Posterior vena cava (tissue), 2 donors: ENCODE results near the gene NDRG4. TPM values are rescaled to one million over a fixed set of nuclear protein-coding genes. Genes with fewer than 3 reads are reported as not detected.

Experiments used
- total RNA-seq, 2 donors: library from RNA; stranded (reverse); fragmentation: NEBNext Ultra II Directional; extraction: Animal tissue kit (Norgen Biotek cat#: 25700); gene quantifications; one replicate each; pipeline ENCODE4 v1.2.1, GENCODE V29; 2021
- donor health status: DM: yes; HTN: yes; CAD: no.
- donor health status: DM: yes; HTN: yes; CAD: no.

The NDRG4 gene
- total RNA-seq, 2 donors from 2014 or later: 5.8 to 8.6 TPM

Other genes starting within 250 kb of the NDRG4 start
- not detected for gene PRSS54, start 205.1 kb upstream of the NDRG4 start, total RNA-seq
- 1 to 10 TPM; 1.6 to 2.0 TPM for gene GINS3, start 107.7 kb upstream of the NDRG4 start, total RNA-seq
- 10 to 100 TPM in 1 of 2 donors, 1 to 10 TPM in 1; 9.9 to 13.5 TPM for gene SETD6, start 15.4 kb downstream of the NDRG4 start, total RNA-seq
- gene CNOT1, start 129.7 kb downstream of the NDRG4 start, total RNA-seq: 100 to 1,000 TPM; 102 to 116 TPM
- gene SLC38A7, start 184.6 kb downstream of the NDRG4 start, total RNA-seq: 10 to 100 TPM; 13.2 to 16.2 TPM
- gene GOT2, start 234.2 kb downstream of the NDRG4 start, total RNA-seq: 10 to 100 TPM; 37.6 to 55.5 TPM